ENCODE data around the gene JMJD6.

The JMJD6 gene

GRCh38 chr17:76726231-76726775 lies at the start of gene JMJD6:
Gene JMJD6, minus strand, starts transcription at chr17:76726606. Its CDS starts 131 bp downstream, at chr17:76726475.
- no peak for TF ChIP-seq CTCF (conservative IDR thresholded peaks at IDR 0.05; ENCODE audit: low read length)
- DNase-seq (ENCODE audit: low read depth): peak; percentile 97
- H3K4me3 ChIP-seq (ENCODE audit: low read length): peak within 1 kb of the TSS; percentile 87

GRCh38 chr17:76775021-76775600 lies 48.7 kb upstream of the JMJD6 start:
- DNase-seq (ENCODE audit: low read depth): no peak
- no peak for TF ChIP-seq CTCF (conservative IDR thresholded peaks at IDR 0.05; ENCODE audit: low read length)
- H3K4me3 ChIP-seq (ENCODE audit: low read length): no peak overlapping the region

- no peak overlapping the region; the same call in 1 of the 2 replicates for H3K4me3 ChIP-seq (ENCODE audit: low read length)
- no peak for TF ChIP-seq CTCF (conservative IDR thresholded peaks at IDR 0.05; ENCODE audit: low read length)
- DNase-seq (ENCODE audit: low read depth): peak; percentile 87
Observed at GRCh38 chr17:76772842-76773525, 46.6 kb upstream of the JMJD6 start.

- DNase-seq (ENCODE audit: low read depth): no peak
- no peak for TF ChIP-seq CTCF (conservative IDR thresholded peaks at IDR 0.05; ENCODE audit: low read length)
- H3K4me3 ChIP-seq (ENCODE audit: low read length): no peak overlapping the region
Observed at GRCh38 chr17:76758570-76758969, 32.2 kb upstream of the JMJD6 start.

- DNase-seq (ENCODE audit: low read depth): no peak
- no peak overlapping the region for H3K4me3 ChIP-seq (ENCODE audit: low read length)
- TF ChIP-seq CTCF (conservative IDR thresholded peaks at IDR 0.05; ENCODE audit: low read length): no peak
Observed at GRCh38 chr17:76757256-76757655, 30.9 kb upstream of the JMJD6 start.

- no peak for TF ChIP-seq CTCF (conservative IDR thresholded peaks at IDR 0.05; ENCODE audit: low read length)
- no peak overlapping the region for H3K4me3 ChIP-seq (ENCODE audit: low read length)
- no peak for DNase-seq (ENCODE audit: low read depth)
Observed at GRCh38 chr17:76755285-76755684, 28.9 kb upstream of the JMJD6 start.
